ENCODE data around the gene COX6A1.

The COX6A1 gene

GRCh38 chr12:120437735-120438494, at the start of gene COX6A1:
Gene COX6A1 (plus strand): TSS chr12:120438113. CDS start chr12:120438127, 14 bp downstream.
- peak within 1 kb of the TSS; percentile 86 for H3K4me3 Mint-ChIP-seq
- peak within 1 kb of the TSS; percentile 84 for H3K27ac Mint-ChIP-seq (ENCODE audit: low read depth)
- peaks cover 19% of the 10 kb centered on the region for H3K36me3 Mint-ChIP-seq (ENCODE audit: insufficient read depth)
- peaks cover 28% of the 10 kb centered on the region for H3K4me1 Mint-ChIP-seq
- ATAC-seq (replicated peaks; ENCODE audit: extremely low read depth, poor library complexity, severe bottlenecking) (peak; percentile 95), DNase-seq (ENCODE audit: low spot score in 2 of 2) (peak; percentile 86 to 93)
- no peaks in the 10 kb centered on the region for H3K9me3 Mint-ChIP-seq
- H3K27me3 Mint-ChIP-seq = no peaks in the 10 kb centered on the region

- peaks cover 68% of the 10 kb centered on the region for H3K27me3 Mint-ChIP-seq
- no peak for ATAC-seq (replicated peaks; ENCODE audit: extremely low read depth, poor library complexity, severe bottlenecking)
- no peak overlapping the region for H3K4me3 Mint-ChIP-seq
- DNase-seq (ENCODE audit: low spot score in 2 of 2) = no peak
- no peak overlapping the region for H3K27ac Mint-ChIP-seq (ENCODE audit: low read depth)
- no peaks in the 10 kb centered on the region for H3K36me3 Mint-ChIP-seq (ENCODE audit: insufficient read depth)
- H3K4me1 Mint-ChIP-seq = no peaks in the 10 kb centered on the region
- no peaks in the 10 kb centered on the region for H3K9me3 Mint-ChIP-seq
These were observed 49.0 kb upstream of the COX6A1 start for GRCh38 chr12:120388691-120389481.

GRCh38 chr12:120390540-120391120, 47.3 kb upstream of the COX6A1 start:
- DNase-seq (ENCODE audit: low spot score in 2 of 2) (no peak), ATAC-seq (replicated peaks; ENCODE audit: extremely low read depth, poor library complexity, severe bottlenecking) (no peak)
- H3K36me3 Mint-ChIP-seq (ENCODE audit: insufficient read depth) = no peaks in the 10 kb centered on the region

GRCh38 chr12:120394483-120395367, 43.2 kb upstream of the COX6A1 start:
- Mint-ChIP-seq H3K9me3 (no peaks in the 10 kb centered on the region), H3K27ac (ENCODE audit: low read depth) (no peak overlapping the region), H3K4me3 (no peak overlapping the region), H3K4me1 (no peaks in the 10 kb centered on the region), H3K36me3 (ENCODE audit: insufficient read depth) (peaks cover 2% of the 10 kb centered on the region), H3K27me3 (peaks cover 63% of the 10 kb centered on the region)
- no peak for ATAC-seq (replicated peaks; ENCODE audit: extremely low read depth, poor library complexity, severe bottlenecking)
- no peak for DNase-seq (ENCODE audit: low spot score in 2 of 2)

More at GRCh38 chr12:120390540-120391120, 47.3 kb upstream of the COX6A1 start:
- Mint-ChIP-seq H3K9me3 (no peaks in the 10 kb centered on the region), H3K27me3 (peaks cover 76% of the 10 kb centered on the region), H3K27ac (ENCODE audit: low read depth) (no peak overlapping the region), H3K4me1 (no peaks in the 10 kb centered on the region), H3K4me3 (no peak overlapping the region)

GRCh38 chr12:120397824-120398540, 39.9 kb upstream of the COX6A1 start:
- peaks cover 2% of the 10 kb centered on the region for H3K36me3 Mint-ChIP-seq (ENCODE audit: insufficient read depth)
- H3K4me3 Mint-ChIP-seq = no peak overlapping the region
- DNase-seq (ENCODE audit: low spot score in 2 of 2) = no peak
- peaks cover 67% of the 10 kb centered on the region for H3K27me3 Mint-ChIP-seq
- no peak overlapping the region for H3K27ac Mint-ChIP-seq (ENCODE audit: low read depth)
- no peaks in the 10 kb centered on the region for H3K4me1 Mint-ChIP-seq
- no peak for ATAC-seq (replicated peaks; ENCODE audit: extremely low read depth, poor library complexity, severe bottlenecking)
- H3K9me3 Mint-ChIP-seq = no peaks in the 10 kb centered on the region

DNA sequence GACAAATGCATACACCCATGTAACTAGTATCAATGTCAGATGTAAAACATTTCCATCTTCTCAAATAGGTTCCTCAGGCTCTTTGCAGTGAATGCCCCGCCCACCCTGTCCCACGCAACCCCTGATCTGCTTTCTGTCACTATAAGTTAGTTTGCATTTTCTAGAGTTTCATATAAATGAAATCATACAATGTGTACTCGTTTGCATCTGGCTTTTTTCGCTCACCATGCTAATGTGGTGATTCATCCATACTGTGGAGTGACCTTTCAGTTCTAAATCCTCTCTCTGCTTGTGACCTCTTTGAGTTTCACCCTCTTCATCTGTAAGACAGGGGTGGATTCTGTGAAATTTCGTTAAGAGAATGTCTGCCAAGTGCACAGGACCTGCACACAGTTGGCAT, 38.4 kb upstream of the COX6A1 start:
- no peaks in the 10 kb centered on the region for H3K9me3 Mint-ChIP-seq
- H3K27me3 Mint-ChIP-seq = peaks cover 59% of the 10 kb centered on the region
- no peak overlapping the region for H3K27ac Mint-ChIP-seq (ENCODE audit: low read depth)
- H3K4me3 Mint-ChIP-seq = no peak overlapping the region
- no peak for ATAC-seq (replicated peaks; ENCODE audit: extremely low read depth, poor library complexity, severe bottlenecking)
- H3K36me3 Mint-ChIP-seq (ENCODE audit: insufficient read depth) = peaks cover 2% of the 10 kb centered on the region
- H3K4me1 Mint-ChIP-seq = no peaks in the 10 kb centered on the region
- no peak for DNase-seq (ENCODE audit: low spot score in 2 of 2)

GRCh38 chr12:120402217-120402616, 35.7 kb upstream of the COX6A1 start:
- no peak overlapping the region for H3K4me3 Mint-ChIP-seq
- no peak overlapping the region for H3K27ac Mint-ChIP-seq (ENCODE audit: low read depth)
- no peak for ATAC-seq (replicated peaks; ENCODE audit: extremely low read depth, poor library complexity, severe bottlenecking)
- H3K4me1 Mint-ChIP-seq = no peaks in the 10 kb centered on the region
- H3K9me3 Mint-ChIP-seq = no peaks in the 10 kb centered on the region
- H3K27me3 Mint-ChIP-seq = peaks cover 34% of the 10 kb centered on the region
- no peak for DNase-seq (ENCODE audit: low spot score in 2 of 2)
- peaks cover 2% of the 10 kb centered on the region for H3K36me3 Mint-ChIP-seq (ENCODE audit: insufficient read depth)

- Mint-ChIP-seq H3K4me3 (no peak overlapping the region), H3K4me1 (no peaks in the 10 kb centered on the region), H3K27ac (ENCODE audit: low read depth) (no peak overlapping the region), H3K36me3 (ENCODE audit: insufficient read depth) (no peaks in the 10 kb centered on the region), H3K27me3 (peaks cover 23% of the 10 kb centered on the region), H3K9me3 (no peaks in the 10 kb centered on the region)
- DNase-seq (ENCODE audit: low spot score in 2 of 2) (no peak), ATAC-seq (replicated peaks; ENCODE audit: extremely low read depth, poor library complexity, severe bottlenecking) (no peak)
These were observed 34.0 kb upstream of the COX6A1 start for GRCh38 chr12:120403869-120404268.

DNA sequence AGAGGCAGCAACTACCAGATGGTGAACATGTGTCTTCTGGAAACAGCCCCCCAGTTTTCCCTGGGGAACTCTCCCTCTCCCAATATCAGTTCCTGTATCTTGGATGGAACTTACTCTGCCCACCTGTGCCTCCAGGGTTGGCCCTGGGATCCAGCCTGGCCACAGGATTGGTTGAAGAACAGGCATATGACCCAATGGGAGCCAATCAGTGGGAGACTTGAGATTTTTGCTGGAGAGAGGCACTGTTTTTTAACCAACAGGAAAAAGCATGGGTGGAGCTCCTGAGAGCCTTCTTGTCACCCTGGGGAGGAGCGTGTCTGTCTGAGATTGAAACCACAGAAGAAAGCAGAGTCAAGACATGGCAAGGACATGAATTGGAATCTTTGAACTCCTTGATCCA, 33.6 kb upstream of the COX6A1 start:
- Mint-ChIP-seq H3K4me3 (no peak overlapping the region), H3K4me1 (no peaks in the 10 kb centered on the region)
- ATAC-seq (replicated peaks; ENCODE audit: extremely low read depth, poor library complexity, severe bottlenecking) = no peak

GRCh38 chr12:120406069-120406468, 31.8 kb upstream of the COX6A1 start:
- DNase-seq (ENCODE audit: low spot score in 2 of 2) = no peak
- Mint-ChIP-seq H3K4me3 (no peak overlapping the region), H3K36me3 (ENCODE audit: insufficient read depth) (no peaks in the 10 kb centered on the region), H3K4me1 (no peaks in the 10 kb centered on the region), H3K27ac (ENCODE audit: low read depth) (no peak overlapping the region), H3K9me3 (no peaks in the 10 kb centered on the region), H3K27me3 (peaks cover 13% of the 10 kb centered on the region)
- ATAC-seq (replicated peaks; ENCODE audit: extremely low read depth, poor library complexity, severe bottlenecking) = no peak

More for the DNA sequence above, 33.6 kb upstream of the COX6A1 start:
- no peak for DNase-seq (ENCODE audit: low spot score in 2 of 2)
- no peaks in the 10 kb centered on the region for H3K36me3 Mint-ChIP-seq (ENCODE audit: insufficient read depth)
- H3K9me3 Mint-ChIP-seq = no peaks in the 10 kb centered on the region
- no peak overlapping the region for H3K27ac Mint-ChIP-seq (ENCODE audit: low read depth)
- H3K27me3 Mint-ChIP-seq = peaks cover 23% of the 10 kb centered on the region

- no peak for ATAC-seq (replicated peaks; ENCODE audit: extremely low read depth, poor library complexity, severe bottlenecking)
- H3K4me1 Mint-ChIP-seq = no peaks in the 10 kb centered on the region
- H3K4me3 Mint-ChIP-seq = no peak overlapping the region
- no peak for DNase-seq (ENCODE audit: low spot score in 2 of 2)
- no peaks in the 10 kb centered on the region for H3K36me3 Mint-ChIP-seq (ENCODE audit: insufficient read depth)
- H3K9me3 Mint-ChIP-seq = no peaks in the 10 kb centered on the region
- H3K27ac Mint-ChIP-seq (ENCODE audit: low read depth) = no peak overlapping the region
- H3K27me3 Mint-ChIP-seq = peaks cover 13% of the 10 kb centered on the region
These were observed 31.4 kb upstream of the COX6A1 start for GRCh38 chr12:120406553-120406952.
